K562 (cell line): Measurements from ENCODE around the gene ARHGAP4. TPM values are rescaled to one million over a fixed set of nuclear protein-coding genes. Genes with fewer than 3 reads are reported as not detected.

Source experiments
- ATF7 ChIP-seq: fragments of 450-650 bp; IDR thresholded peaks from 2 replicates; pipeline ENCODE4 v1.7.1; 2014; ENCODE audit warnings: mild to moderate bottlenecking, moderate library complexity
- CEBPB ChIP-seq: fragments of 450-650 bp; IDR thresholded peaks from 2 replicates; pipeline ENCODE4 v1.6.1; 2016; ENCODE audit warnings: missing genetic modification characterization, missing compliant biosample characterization
- EP400 ChIP-seq: fragments of 450-650 bp; IDR thresholded peaks from 2 replicates; pipeline ENCODE4 v1.6.1; 2017; ENCODE audit warnings: antibody characterized with exemption, mild to moderate bottlenecking, moderate library complexity
- HMG20B ChIP-seq: fragments of 250-450 bp; sonication (Bioruptor Pico); IDR thresholded peaks from 2 replicates; pipeline ENCODE4 v1.5.0; 2021; ENCODE audit warnings: mild to moderate bottlenecking
- MCM2 ChIP-seq: fragments of 450-650 bp; IDR thresholded peaks from 2 replicates; pipeline ENCODE4 v1.6.1; 2017; ENCODE audit warnings: low read depth, mild to moderate bottlenecking
- MECOM ChIP-seq: fragments of 250-450 bp; sonication (Bioruptor Pico); IDR thresholded peaks from 2 replicates; pipeline ENCODE4 v1.8.0; 2022; ENCODE audit warnings: inconsistent platforms
- MXI1 ChIP-seq: IDR thresholded peaks from 2 replicates; pipeline ENCODE4 v1.6.1; 2011; ENCODE audit warnings: low read depth, mild to moderate bottlenecking, improper control_type of control experiment, low read length
- NFRKB ChIP-seq: fragments of 450-650 bp; IDR thresholded peaks from 2 replicates; pipeline ENCODE4 v1.6.1; 2016; ENCODE audit warnings: low read depth
- NR2C2 ChIP-seq, 2 experiments: fragments of 200-800 bp in 1 of 2; sonication (Bioruptor generic) in 1 of 2; sonication (generic) in 1 of 2; formaldehyde crosslinking in 1 of 2; IDR thresholded peaks; 2 replicates each; pipeline versions ENCODE4 v1.6.1 to v1.8.0; 2016 to 2022; ENCODE audit warnings: mild to moderate bottlenecking in 1 of 2, missing compliant biosample characterization in 1 of 2, missing genetic modification characterization in 1 of 2, missing genetic modification reagents in 1 of 2
- PHB ChIP-seq: fragments of 250-450 bp; sonication (Bioruptor Pico); IDR thresholded peaks from 2 replicates; pipeline ENCODE4 v1.5.0; 2021
- PPARD ChIP-seq: fragments of 250-450 bp; sonication (Bioruptor Pico); IDR thresholded peaks from 2 replicates; pipeline ENCODE4 v1.8.0; 2022; ENCODE audit warnings: inconsistent platforms, mild to moderate bottlenecking, moderate library complexity
- RFX5 ChIP-seq: IDR thresholded peaks from 2 replicates; pipeline ENCODE4 v1.6.1; 2011; ENCODE audit warnings: low read depth, mild to moderate bottlenecking, improper control_type of control experiment, low read length
- SRSF3 ChIP-seq: fragments of 200-400 bp; formaldehyde crosslinking; IDR thresholded peaks from 2 replicates; pipeline ENCODE4 v1.6.1; 2016; ENCODE audit warnings: mild to moderate bottlenecking, low read length, moderate library complexity; ENCODE audit not compliant: insufficient read depth
- SUPT5H ChIP-seq: fragments of 450-650 bp; IDR thresholded peaks from 2 replicates; pipeline ENCODE4 v1.6.1; 2016
- TBL1XR1 ChIP-seq, 2 experiments: IDR thresholded peaks; 2 replicates each; pipeline ENCODE4 v1.6.1; 2012; ENCODE audit warnings: improper control_type of control experiment in 2 of 2, low read length in 2 of 2, mild to moderate bottlenecking in 1 of 2
- TRIM24 ChIP-seq, 2 experiments: fragments of 450-650 bp; IDR thresholded peaks; 2 replicates each; pipeline ENCODE4 v1.6.1; 2016
- TSHZ1 ChIP-seq: fragments of 250-450 bp; sonication (Bioruptor Pico); IDR thresholded peaks from 2 replicates; pipeline ENCODE4 v1.4.0; 2020; ENCODE audit warnings: mild to moderate bottlenecking, moderate library complexity
- ZNF324 ChIP-seq: fragments of 250-450 bp; sonication (Bioruptor Pico); IDR thresholded peaks from 2 replicates; pipeline ENCODE4 v1.4.0; 2020; ENCODE audit warnings: mild to moderate bottlenecking
- ZNF407 ChIP-seq: fragments of 450-650 bp; IDR thresholded peaks from 2 replicates; pipeline ENCODE4 v1.6.1; 2016; ENCODE audit warnings: low read depth
- polyA plus RNA-seq, 8 experiments: library from polyadenylated mRNA; depleted of rRNA in 4 of 8; stranded (reverse) in 5 of 8; unstranded in 3 of 8; fragments of >200 nt; fragmentation: Nextera tagmentation in 2 of 8; fragmentation: Illumina TruSeq in 1 of 8; extraction: Ambion mirVana in 2 of 8; extraction: Trizol in 1 of 8; gene quantifications; 2 replicates each; pipeline versions ENCODE4 v1.2.1 to v1.2.3, GENCODE V29; 2011 to 2014; ENCODE audit warnings: inconsistent platforms in 1 of 8, missing spikeins in 1 of 8
- total RNA-seq, 7 experiments: library from RNA; depleted of rRNA in 6 of 7; stranded (reverse); fragments of >200 nt in 6 of 7; fragmentation: Illumina TruSeq in 2 of 7; extraction: Trizol in 2 of 7; gene quantifications; 2 replicates each; pipeline versions ENCODE4 v1.2.1 to v1.2.3, GENCODE V29; 2011 to 2021; ENCODE audit warnings: low replicate concordance in 1 of 7

ARHGAP4 gene
- total and polyA plus RNA-seq, 9 of the 15 experiments (the other 6 are each of a cell fraction or from before 2014, with no cell fraction given), result 0.30 to 81.8 (median 13.5) TPM

GRCh38 chrX:153926858-153927671 is 1.0 kb upstream of the ARHGAP4 start (continued):
- no peak for TF ChIP-seq PPARD (CRISPR knock-in tag)
- TF ChIP-seq SRSF3, result no peak
- no peak for TF ChIP-seq PHB (CRISPR knock-in tag)
- TF ChIP-seq NR2C2 (CRISPR knock-in tag; IDR thresholded peaks at IDR 0.05), result no peak
- TF ChIP-seq NR2C2 (tag; IDR thresholded peaks at IDR 0.05), result no peak
- no peak for TF ChIP-seq CEBPB (tag)
- TF ChIP-seq TBL1XR1 (IDR thresholded peaks at IDR 0.05; ENCODE audit: low read length in 2 of 2), result no peak
- TF ChIP-seq ATF7, result no peak
- 0 out of 2 replicates have a peak, but pooled peaks have one; percentile 32 for TF ChIP-seq SUPT5H
- TF ChIP-seq EP400, result peak; percentile 42; the same call in 1 of the 2 replicates
- no peak for TF ChIP-seq MECOM
- no peak for TF ChIP-seq HMG20B (CRISPR knock-in tag)
- TF ChIP-seq TRIM24 (IDR thresholded peaks at IDR 0.05), result no peak
- TF ChIP-seq MXI1, result no peak
- no peak for TF ChIP-seq RFX5
- TF ChIP-seq MCM2, result no peak
- TF ChIP-seq NFRKB, result no peak
- no peak for TF ChIP-seq ZNF324 (CRISPR knock-in tag)
- no peak for TF ChIP-seq ZNF407
- no peak for TF ChIP-seq TSHZ1
